ENCODE measurements around the gene ICA1.

GRCh38 chr7:8295638-8296361 lies 33.8 kb upstream of the ICA1 start:
- TF ChIP-seq POLR2A (IDR thresholded peaks at IDR 0.05; ENCODE audit: extremely low read depth, insufficient read length) (no peak), CTCF (IDR thresholded peaks at IDR 0.05; ENCODE audit: low read depth, low read length) (peak; percentile 84)

All from NB4 (cell line).